ENCODE results near the gene UMOD.
"Not testable (repeated sequence)": the region's sequence is repeated elsewhere in the genome, so short reads cannot be mapped to it uniquely, and the experiment has no call there.

Gene UMOD

GRCh38 chr16:20321671-20322070, 30.8 kb downstream of the UMOD start:
- TF ChIP-seq SUZ12 (IDR thresholded peaks at IDR 0.05; ENCODE audit: extremely low read depth, insufficient read depth, insufficient read length) (no peak), YY1 (IDR thresholded peaks at IDR 0.05; ENCODE audit: insufficient read depth, insufficient read length) (no peak), ZNF274 (IDR thresholded peaks at IDR 0.05; ENCODE audit: low read depth, low read length) (no peak)
- H3K9ac ChIP-seq (ENCODE audit: insufficient read length, low read depth), result no peak overlapping the region
- H3K27me3 ChIP-seq (ENCODE audit: insufficient read depth, insufficient read length), result no peaks in the 10 kb centered on the region
- no peak overlapping the region for H3K4me3 ChIP-seq (ENCODE audit: insufficient read length, low read depth)
- H3K9me3 ChIP-seq (ENCODE audit: insufficient read depth, low read length), result no peaks in the 10 kb centered on the region
- H3K4me1 ChIP-seq (ENCODE audit: insufficient read depth, insufficient read length), result no peaks in the 10 kb centered on the region
- no peaks in the 10 kb centered on the region for H3K36me3 ChIP-seq (ENCODE audit: insufficient read depth, insufficient read length, low read length)
- DNase-seq (ENCODE audit: low read depth, low spot score), result no peak

- not testable (repeated sequence) for H3K4me3 ChIP-seq (ENCODE audit: insufficient read length, low read depth); H3K9me3 ChIP-seq (ENCODE audit: insufficient read depth, low read length); H3K9ac ChIP-seq (ENCODE audit: insufficient read length, low read depth); H3K4me1 ChIP-seq (ENCODE audit: insufficient read depth, insufficient read length); H3K36me3 ChIP-seq (ENCODE audit: insufficient read depth, insufficient read length, low read length); H3K27me3 ChIP-seq (ENCODE audit: insufficient read depth, insufficient read length); DNase-seq (ENCODE audit: low read depth, low spot score)
Observed at GRCh38 chr16:20321051-20321450, 31.5 kb downstream of the UMOD start.

GRCh38 chr16:20320592-20320991, 31.9 kb downstream of the UMOD start:
- Histone ChIP-seq H3K27me3 (ENCODE audit: insufficient read depth, insufficient read length) (no peaks in the 10 kb centered on the region), H3K4me3 (ENCODE audit: insufficient read length, low read depth) (no peak overlapping the region), H3K4me1 (ENCODE audit: insufficient read depth, insufficient read length) (no peaks in the 10 kb centered on the region), H3K36me3 (ENCODE audit: insufficient read depth, insufficient read length, low read length) (no peaks in the 10 kb centered on the region), H3K9me3 (ENCODE audit: insufficient read depth, low read length) (no peaks in the 10 kb centered on the region), H3K9ac (ENCODE audit: insufficient read length, low read depth) (no peak overlapping the region)
- no peak for DNase-seq (ENCODE audit: low read depth, low spot score)
- TF ChIP-seq SUZ12 (IDR thresholded peaks at IDR 0.05; ENCODE audit: extremely low read depth, insufficient read depth, insufficient read length) (no peak), ZNF274 (IDR thresholded peaks at IDR 0.05; ENCODE audit: low read depth, low read length) (no peak), YY1 (IDR thresholded peaks at IDR 0.05; ENCODE audit: insufficient read depth, insufficient read length) (no peak)

DNA sequence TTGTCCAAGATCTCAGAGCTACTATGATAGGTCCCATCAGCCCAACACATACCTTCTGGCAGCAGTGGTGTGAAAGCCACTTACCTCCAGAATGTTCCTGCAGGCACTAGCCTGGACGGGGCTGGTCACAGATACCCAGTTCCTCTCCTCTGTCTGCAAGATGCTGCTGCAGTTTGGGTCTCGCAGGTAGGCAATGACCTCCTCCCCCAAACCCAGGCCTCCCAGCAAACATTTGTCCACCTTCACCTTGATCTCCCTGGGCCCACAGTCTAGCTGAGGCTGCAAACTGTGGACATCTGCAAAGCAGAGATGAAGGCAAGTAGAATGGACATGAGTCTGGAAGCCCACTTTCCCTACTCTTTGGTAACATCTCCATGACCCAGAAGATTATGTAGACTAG, 32.3 kb downstream of the UMOD start:
- Histone ChIP-seq H3K36me3 (ENCODE audit: insufficient read depth, insufficient read length, low read length) (no peaks in the 10 kb centered on the region), H3K9me3 (ENCODE audit: insufficient read depth, low read length) (no peaks in the 10 kb centered on the region), H3K27me3 (ENCODE audit: insufficient read depth, insufficient read length) (no peaks in the 10 kb centered on the region), H3K9ac (ENCODE audit: insufficient read length, low read depth) (no peak overlapping the region), H3K4me3 (ENCODE audit: insufficient read length, low read depth) (no peak overlapping the region), H3K4me1 (ENCODE audit: insufficient read depth, insufficient read length) (no peaks in the 10 kb centered on the region)
- TF ChIP-seq ZNF274 (IDR thresholded peaks at IDR 0.05; ENCODE audit: low read depth, low read length) (no peak), SUZ12 (IDR thresholded peaks at IDR 0.05; ENCODE audit: extremely low read depth, insufficient read depth, insufficient read length) (no peak), YY1 (IDR thresholded peaks at IDR 0.05; ENCODE audit: insufficient read depth, insufficient read length) (no peak)
- no peak for DNase-seq (ENCODE audit: low read depth, low spot score)

DNA sequence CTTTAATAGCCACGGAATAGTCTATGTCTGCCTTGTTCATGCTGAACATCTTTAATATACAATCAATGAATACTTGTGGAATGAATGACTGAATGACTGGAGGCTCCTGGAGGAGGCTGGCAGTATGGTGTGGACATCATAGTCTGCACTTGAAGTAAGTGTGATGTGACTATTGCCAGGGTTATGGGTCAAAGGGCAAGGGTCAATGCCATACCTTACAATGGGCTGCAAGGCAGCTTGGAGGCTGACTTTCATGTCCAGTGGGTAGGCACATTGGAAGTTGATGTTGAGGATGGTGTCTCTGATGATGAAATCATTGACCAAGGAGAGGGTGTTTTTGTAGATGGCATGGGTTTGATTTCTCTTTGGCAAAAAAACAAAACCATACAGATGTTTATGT, 33.1 kb downstream of the UMOD start:
- TF ChIP-seq ZNF274 (IDR thresholded peaks at IDR 0.05; ENCODE audit: low read depth, low read length) (no peak), SUZ12 (IDR thresholded peaks at IDR 0.05; ENCODE audit: extremely low read depth, insufficient read depth, insufficient read length) (no peak), YY1 (IDR thresholded peaks at IDR 0.05; ENCODE audit: insufficient read depth, insufficient read length) (no peak)
- Histone ChIP-seq H3K9ac (ENCODE audit: insufficient read length, low read depth) (no peak overlapping the region), H3K4me1 (ENCODE audit: insufficient read depth, insufficient read length) (no peaks in the 10 kb centered on the region), H3K4me3 (ENCODE audit: insufficient read length, low read depth) (no peak overlapping the region), H3K9me3 (ENCODE audit: insufficient read depth, low read length) (no peaks in the 10 kb centered on the region), H3K36me3 (ENCODE audit: insufficient read depth, insufficient read length, low read length) (no peaks in the 10 kb centered on the region), H3K27me3 (ENCODE audit: insufficient read depth, insufficient read length) (no peaks in the 10 kb centered on the region)
- no peak for DNase-seq (ENCODE audit: low read depth, low spot score)

- H3K4me1 ChIP-seq (ENCODE audit: insufficient read depth, insufficient read length), result no peaks in the 10 kb centered on the region
- H3K27me3 ChIP-seq (ENCODE audit: insufficient read depth, insufficient read length), result no peaks in the 10 kb centered on the region
- no peak for DNase-seq (ENCODE audit: low read depth, low spot score)
- TF ChIP-seq SUZ12 (IDR thresholded peaks at IDR 0.05; ENCODE audit: extremely low read depth, insufficient read depth, insufficient read length) (no peak), YY1 (IDR thresholded peaks at IDR 0.05; ENCODE audit: insufficient read depth, insufficient read length) (no peak), ZNF274 (IDR thresholded peaks at IDR 0.05; ENCODE audit: low read depth, low read length) (no peak)
- H3K9ac ChIP-seq (ENCODE audit: insufficient read length, low read depth), result no peak overlapping the region
- no peaks in the 10 kb centered on the region for H3K9me3 ChIP-seq (ENCODE audit: insufficient read depth, low read length)
- no peaks in the 10 kb centered on the region for H3K36me3 ChIP-seq (ENCODE audit: insufficient read depth, insufficient read length, low read length)
- H3K4me3 ChIP-seq (ENCODE audit: insufficient read length, low read depth), result no peak overlapping the region
Observed at GRCh38 chr16:20318437-20318836, 34.1 kb downstream of the UMOD start.

DNA sequence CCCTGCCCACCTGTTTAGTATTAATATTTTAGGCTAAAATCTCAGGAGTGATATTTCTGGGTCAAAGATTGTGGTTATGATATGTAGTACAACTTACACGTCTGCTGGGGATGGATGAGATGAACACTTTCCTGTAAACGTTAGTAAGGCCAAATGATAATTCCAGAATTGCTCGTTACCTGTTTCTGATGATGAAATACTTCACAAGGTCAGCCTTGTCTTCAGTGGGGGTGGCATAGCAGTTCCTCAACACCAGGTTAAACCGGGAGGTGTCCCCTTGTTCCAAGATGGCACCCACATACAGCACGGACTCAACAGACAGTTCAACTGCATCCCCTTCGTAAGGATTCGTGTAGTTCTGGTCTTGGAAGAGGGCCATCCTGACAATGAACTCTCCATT, 34.5 kb downstream of the UMOD start:
- H3K4me3 ChIP-seq (ENCODE audit: insufficient read length, low read depth), result no peak overlapping the region
- no peaks in the 10 kb centered on the region for H3K9me3 ChIP-seq (ENCODE audit: insufficient read depth, low read length)
- no peak overlapping the region for H3K9ac ChIP-seq (ENCODE audit: insufficient read length, low read depth)
- no peaks in the 10 kb centered on the region for H3K4me1 ChIP-seq (ENCODE audit: insufficient read depth, insufficient read length)
- no peaks in the 10 kb centered on the region for H3K36me3 ChIP-seq (ENCODE audit: insufficient read depth, insufficient read length, low read length)
- no peaks in the 10 kb centered on the region for H3K27me3 ChIP-seq (ENCODE audit: insufficient read depth, insufficient read length)
- no peak for DNase-seq (ENCODE audit: low read depth, low spot score)
- no peak for TF ChIP-seq SUZ12 (IDR thresholded peaks at IDR 0.05; ENCODE audit: extremely low read depth, insufficient read depth, insufficient read length)

GRCh38 chr16:20317117-20317516, 35.4 kb downstream of the UMOD start:
- Histone ChIP-seq H3K27me3 (ENCODE audit: insufficient read depth, insufficient read length) (no peaks in the 10 kb centered on the region), H3K36me3 (ENCODE audit: insufficient read depth, insufficient read length, low read length) (no peaks in the 10 kb centered on the region), H3K9ac (ENCODE audit: insufficient read length, low read depth) (no peak overlapping the region), H3K4me3 (ENCODE audit: insufficient read length, low read depth) (no peak overlapping the region), H3K9me3 (ENCODE audit: insufficient read depth, low read length) (no peaks in the 10 kb centered on the region), H3K4me1 (ENCODE audit: insufficient read depth, insufficient read length) (no peaks in the 10 kb centered on the region)
- TF ChIP-seq YY1 (IDR thresholded peaks at IDR 0.05; ENCODE audit: insufficient read depth, insufficient read length) (no peak), SUZ12 (IDR thresholded peaks at IDR 0.05; ENCODE audit: extremely low read depth, insufficient read depth, insufficient read length) (no peak), ZNF274 (IDR thresholded peaks at IDR 0.05; ENCODE audit: low read depth, low read length) (no peak)
- no peak for DNase-seq (ENCODE audit: low read depth, low spot score)

All from NT2/D1 (cell line).